ENCODE data around the gene SEBOX. TPM values are rescaled to one million over a fixed set of nuclear protein-coding genes. Genes with fewer than 3 reads are reported as not detected.

SEBOX gene
- total and polyA plus RNA-seq, 2 donors (not counting 1 experiment from before 2014, with no cell fraction given), result not detected

GRCh38 chr17:28346746-28347246, 18.2 kb downstream of the SEBOX start:
- ATAC-seq (ENCODE audit: low read depth), result no peak
- Mint-ChIP-seq H3K9me3 (ENCODE audit: insufficient read depth) (no peaks in the 10 kb centered on the region), H3K27me3 (no peaks in the 10 kb centered on the region), H3K4me1 (no peaks in the 10 kb centered on the region), H3K4me3 (no peak overlapping the region), H3K27ac (no peak overlapping the region)
- no peak for DNase-seq
- intact Hi-C loops (cut with micrococcal nuclease), result no loop called here
- no peak overlapping the region for H3K4me3 ChIP-seq (ENCODE audit: control extremely low read depth in 1 of 5, extremely low read depth in 1 of 5, insufficient read depth in 1 of 5, low read depth in 2 of 5, low read length in 4 of 5)
- H3K79me2 ChIP-seq (ENCODE audit: control insufficient read depth, insufficient read depth, low read length), result no peaks in the 10 kb centered on the region
- H3K27ac ChIP-seq (ENCODE audit: low read length in 2 of 2), result no peak overlapping the region
- ChIA-PET CTCF (interaction anchor here (0.9 to 1.3 kb wide), 2 partner anchors 95 to 117 kb away, joined by 3 to 4 read pairs; no protein-coding TSS in a partner anchor), POLR2A (no interaction called here)
- no peak overlapping the region for H3K9ac ChIP-seq (ENCODE audit: low read length)
- TF ChIP-seq EZH2 (IDR thresholded peaks at IDR 0.05; ENCODE audit: borderline replicate concordance, insufficient read depth, low read depth, low read length, poor library complexity, severe bottlenecking) (no peak), CTCF (IDR thresholded peaks at IDR 0.05) (no peak)
- peaks cover 0 to 86% of the 10 kb centered on the region in 2 experiments for H3K36me3 ChIP-seq (replicated peaks in 1 of 2; ENCODE audit: control extremely low read depth in 1 of 2, control insufficient read depth in 1 of 2, extremely low read depth in 1 of 2, insufficient read depth in 2 of 2, low read length in 1 of 2)
- no peak overlapping the region for H3K4me2 ChIP-seq (replicated peaks; ENCODE audit: low read depth, low read length, poor library complexity, severe bottlenecking)
- no peaks in the 10 kb centered on the region for H3K9me3 ChIP-seq (ENCODE audit: control extremely low read depth in 1 of 3, control insufficient read depth in 2 of 3, insufficient read depth in 1 of 3, low read length in 2 of 3)
- WGBS (ENCODE audit: insufficient coverage), result 100% methylated on average over 2 of the region's 7 CpGs
- H4K20me1 ChIP-seq (ENCODE audit: control insufficient read depth, insufficient read depth, low read length, poor library complexity, severe bottlenecking), result no peaks in the 10 kb centered on the region
- no peaks in the 10 kb centered on the region for H3K27me3 ChIP-seq (replicated peaks in 1 of 4; ENCODE audit: control extremely low read depth in 1 of 4, control insufficient read depth in 3 of 4, insufficient read depth in 4 of 4, low read length in 3 of 4)
- no peak overlapping the region for H2AFZ ChIP-seq (ENCODE audit: insufficient read depth, low read depth, low read length, poor library complexity, severe bottlenecking)
- no peaks in the 10 kb centered on the region for H3K4me1 ChIP-seq (ENCODE audit: control insufficient read depth in 2 of 2, insufficient read depth in 2 of 2, low read length in 2 of 2)

GRCh38 chr17:28346199-28346580, 18.8 kb downstream of the SEBOX start:
- Histone ChIP-seq H4K20me1 (ENCODE audit: control insufficient read depth, insufficient read depth, low read length, poor library complexity, severe bottlenecking) (no peaks in the 10 kb centered on the region), H3K4me3 (ENCODE audit: control extremely low read depth in 1 of 5, extremely low read depth in 1 of 5, insufficient read depth in 1 of 5, low read depth in 2 of 5, low read length in 4 of 5) (no peak overlapping the region), H3K27ac (ENCODE audit: low read length in 2 of 2) (no peak overlapping the region), H3K4me2 (replicated peaks; ENCODE audit: low read depth, low read length, poor library complexity, severe bottlenecking) (no peak overlapping the region), H3K9me3 (ENCODE audit: control extremely low read depth in 1 of 3, control insufficient read depth in 2 of 3, insufficient read depth in 1 of 3, low read length in 2 of 3) (no peaks in the 10 kb centered on the region), H3K9ac (ENCODE audit: low read length) (no peak overlapping the region), H3K27me3 (replicated peaks in 1 of 4; ENCODE audit: control extremely low read depth in 1 of 4, control insufficient read depth in 3 of 4, insufficient read depth in 4 of 4, low read length in 3 of 4) (no peaks in the 10 kb centered on the region), H3K79me2 (ENCODE audit: control insufficient read depth, insufficient read depth, low read length) (no peaks in the 10 kb centered on the region), H3K36me3 (replicated peaks in 1 of 2; ENCODE audit: control extremely low read depth in 1 of 2, control insufficient read depth in 1 of 2, extremely low read depth in 1 of 2, insufficient read depth in 2 of 2, low read length in 1 of 2) (peaks cover 0 to 86% of the 10 kb centered on the region in 2 experiments), H2AFZ (ENCODE audit: insufficient read depth, low read depth, low read length, poor library complexity, severe bottlenecking) (no peak overlapping the region), H3K4me1 (ENCODE audit: control insufficient read depth in 2 of 2, insufficient read depth in 2 of 2, low read length in 2 of 2) (no peaks in the 10 kb centered on the region)
- no peak overlapping the region for H3K27ac Mint-ChIP-seq
- 100% methylated on average over 1 of the region's 2 CpGs for WGBS (ENCODE audit: insufficient coverage)
- POLR2A ChIA-PET, result no interaction called here
- intact Hi-C loops (cut with micrococcal nuclease), result no loop called here
- DNase-seq, result no peak
- CTCF ChIA-PET, result interaction anchor here (0.9 kb wide), 1 partner anchor 117 kb away, joined by 3 read pairs; no protein-coding TSS in a partner anchor
- no peak overlapping the region for H3K4me3 Mint-ChIP-seq
- H3K27me3 Mint-ChIP-seq, result no peaks in the 10 kb centered on the region
- ATAC-seq (ENCODE audit: low read depth), result no peak
- no peak for TF ChIP-seq EZH2 (IDR thresholded peaks at IDR 0.05; ENCODE audit: borderline replicate concordance, insufficient read depth, low read depth, low read length, poor library complexity, severe bottlenecking)
- TF ChIP-seq CTCF (IDR thresholded peaks at IDR 0.05), result no peak
- no peaks in the 10 kb centered on the region for H3K9me3 Mint-ChIP-seq (ENCODE audit: insufficient read depth)
- H3K4me1 Mint-ChIP-seq, result no peaks in the 10 kb centered on the region

Measured in B cell (primary cell).